ENCODE measurements around the gene LIN9. TPM values are rescaled to one million over a fixed set of nuclear protein-coding genes. Genes with fewer than 3 reads are reported as not detected.

The LIN9 gene
- total RNA-seq, 1 donor = 3.0 TPM

- peak in 2 of 3 donors; percentile 72 to 76 for DNase-seq (ENCODE audit: low read depth in 2 of 3, low spot score in 2 of 3)
These were observed 126.8 kb downstream of the LIN9 start for GRCh38 chr1:226181996-226182714.

Other genes starting within 250 kb of the LIN9 start
- 419 TPM for gene H3-3A, start 246.4 kb downstream of the LIN9 start, total RNA-seq
- gene ACBD3, start 122.4 kb downstream of the LIN9 start, total RNA-seq = 14.8 TPM
- gene MIXL1, start 85.5 kb downstream of the LIN9 start, total RNA-seq = 1.6 TPM
- gene PARP1, start 98.9 kb upstream of the LIN9 start, total RNA-seq = 292 TPM
- under 0.01 TPM for gene STUM, start 239.6 kb upstream of the LIN9 start, total RNA-seq

Measured in hematopoietic multipotent progenitor cell (in vitro differentiated cells).